Stomach (tissue), 9 donors: ENCODE measurements around the gene ANTXR1. TPM values are rescaled to one million over a fixed set of nuclear protein-coding genes. Genes with fewer than 3 reads are reported as not detected.

Experiments
- DNase-seq, 2 donors: peaks; one replicate each; pipeline versions ENCODE4 v3.0.0 to v3.0.0-alpha.2; 2013 to 2019
- H3K27ac ChIP-seq, 5 donors: fragments of 200-600 bp in 4 of 5; sonication (generic) in 4 of 5; one replicate each; pipeline ENCODE4 v1.5.1; 2013 to 2019; ENCODE audit warnings: mild to moderate bottlenecking in 1 of 5, moderate library complexity in 1 of 5
- H3K27me3 ChIP-seq, 3 donors: fragments of 200-600 bp; sonication (generic); one replicate each; pipeline ENCODE4 v1.5.1; 2017 to 2019; ENCODE audit warnings: mixed run types in 1 of 3
- H3K36me3 ChIP-seq, 4 donors: fragments of 200-600 bp; sonication (generic); 1 replicate in 3 of 4; 2 replicates in 1 of 4; pipeline ENCODE4 v1.5.1; 2016 to 2019
- H3K4me1 ChIP-seq, 4 donors: fragments of 200-600 bp; sonication (generic); one replicate each; pipeline ENCODE4 v1.5.1; 2016 to 2019
- H3K4me3 ChIP-seq, 4 donors: fragments of 200-600 bp; sonication (generic) in 3 of 4; one replicate each; pipeline ENCODE4 v1.5.1; 2016 to 2019; ENCODE audit warnings: mild to moderate bottlenecking in 1 of 4
- H3K9me3 ChIP-seq, 4 donors: fragments of 200-600 bp; sonication (generic); one replicate each; pipeline ENCODE4 v1.5.1; 2016 to 2019
- EP300 ChIP-seq: sonication (generic); formaldehyde crosslinking; IDR thresholded peaks from one replicate; pipeline ENCODE4 v1.6.1; 2017; ENCODE audit warnings: antibody characterized with exemption
- POLR2A ChIP-seq, 4 donors: fragments of 450-650 bp; IDR thresholded peaks; one replicate each; pipeline ENCODE4 v1.6.1; 2016; ENCODE audit warnings: antibody characterized with exemption in 4 of 4, control low read depth in 2 of 4, mild to moderate bottlenecking in 1 of 4, moderate library complexity in 1 of 4
- POLR2AphosphoS5 ChIP-seq, 3 donors: sonication (generic); formaldehyde crosslinking; IDR thresholded peaks; one replicate each; pipeline ENCODE4 v1.6.1; 2016; ENCODE audit warnings: antibody characterized with exemption in 3 of 3
- WGBS, 5 donors: extraction: QIAGEN DNeasy Blood & Tissue Kit in 3 of 5; methylation state at CpG; one replicate each; pipeline versions ENCODE4 v1.1.5 to v1.1.7; 2013 to 2018; 5-methylcytosine and 5-hydroxymethylcytosine counted together
- intact Hi-C: fragments of 100-400 bp; cut with DNase I; formaldehyde crosslinking; loops from one replicate; pipeline ENCODE4 v1.15.1; 2023; ENCODE audit warnings: low total_unique reads
- polyA plus RNA-seq, 3 donors: library from polyadenylated mRNA; stranded (reverse); fragments of 200-250 nt; gene quantifications; one replicate each; pipeline ENCODE4 v1.2.3, GENCODE V29; 2013
- total RNA-seq, 5 donors: library from RNA; depleted of rRNA; stranded (reverse); fragments of >200 nt; gene quantifications; one replicate each; pipeline versions ENCODE4 v1.1.0 to v1.2.3, GENCODE V29; 2014 to 2016
- TF ChIP-seq, protein P1 (sequence below), 7 experiments: fragments of 450-650 bp in 4 of 7; fragments of 200-600 bp in 3 of 7; sonication (generic) in 3 of 7; IDR thresholded peaks; one replicate each; pipeline ENCODE4 v1.5.1; 2016 to 2019; ENCODE audit warnings: antibody characterized with exemption in 7 of 7, control low read depth in 2 of 7, mild to moderate bottlenecking in 1 of 7
- donor health status: healthy with polysubstance abuse.
- donor health status: Bipolar disorder and iron deficiency.
- donor health status: healthy.

Gene ANTXR1
- total and polyA plus RNA-seq, 8 donors = 5.8 to 32.5 (median 13.7) TPM

DNA sequence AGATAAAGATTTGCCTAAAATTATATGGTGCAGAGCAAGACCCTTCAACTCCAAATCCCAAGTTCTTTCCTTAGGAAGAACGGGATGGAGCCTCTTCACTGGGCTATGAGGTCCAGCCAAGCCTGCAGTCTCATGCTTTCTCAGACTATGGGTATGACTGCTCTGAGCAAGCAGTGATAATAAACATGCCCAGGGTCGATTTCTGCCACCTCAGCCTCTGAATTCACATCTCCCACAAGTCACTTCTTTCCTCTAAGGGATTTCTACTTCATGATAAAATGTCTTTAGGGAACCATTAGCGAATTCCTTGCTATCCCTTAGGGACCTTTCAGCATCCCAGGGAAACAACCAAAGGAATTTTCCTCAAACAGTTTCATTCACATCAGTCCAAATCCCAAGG is 279.3 kb downstream of the ANTXR1 start:
- H3K4me3 ChIP-seq = no peak overlapping the region
- DNase-seq = no peak
- 64 to 85% (median 73%) methylated on average over 3 of the region's 3 CpGs for WGBS, 5 donors
- no peaks in the 10 kb centered on the region for H3K27me3 ChIP-seq
- peaks cover 0 to 11% (median 5%) of the 10 kb centered on the region in 4 donors for H3K4me1 ChIP-seq
- no peaks in the 10 kb centered on the region for H3K36me3 ChIP-seq
- H3K27ac ChIP-seq = no peak overlapping the region
- H3K9me3 ChIP-seq = no peaks in the 10 kb centered on the region
- intact Hi-C loops = no loop called here
- TF ChIP-seq, protein P1, sequence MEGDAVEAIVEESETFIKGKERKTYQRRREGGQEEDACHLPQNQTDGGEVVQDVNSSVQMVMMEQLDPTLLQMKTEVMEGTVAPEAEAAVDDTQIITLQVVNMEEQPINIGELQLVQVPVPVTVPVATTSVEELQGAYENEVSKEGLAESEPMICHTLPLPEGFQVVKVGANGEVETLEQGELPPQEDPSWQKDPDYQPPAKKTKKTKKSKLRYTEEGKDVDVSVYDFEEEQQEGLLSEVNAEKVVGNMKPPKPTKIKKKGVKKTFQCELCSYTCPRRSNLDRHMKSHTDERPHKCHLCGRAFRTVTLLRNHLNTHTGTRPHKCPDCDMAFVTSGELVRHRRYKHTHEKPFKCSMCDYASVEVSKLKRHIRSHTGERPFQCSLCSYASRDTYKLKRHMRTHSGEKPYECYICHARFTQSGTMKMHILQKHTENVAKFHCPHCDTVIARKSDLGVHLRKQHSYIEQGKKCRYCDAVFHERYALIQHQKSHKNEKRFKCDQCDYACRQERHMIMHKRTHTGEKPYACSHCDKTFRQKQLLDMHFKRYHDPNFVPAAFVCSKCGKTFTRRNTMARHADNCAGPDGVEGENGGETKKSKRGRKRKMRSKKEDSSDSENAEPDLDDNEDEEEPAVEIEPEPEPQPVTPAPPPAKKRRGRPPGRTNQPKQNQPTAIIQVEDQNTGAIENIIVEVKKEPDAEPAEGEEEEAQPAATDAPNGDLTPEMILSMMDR (IDR thresholded peaks at IDR 0.05) = no peak
- TF ChIP-seq POLR2AphosphoS5 (IDR thresholded peaks at IDR 0.05) (no peak), EP300 (no peak), POLR2A (IDR thresholded peaks at IDR 0.05) (no peak)

DNA sequence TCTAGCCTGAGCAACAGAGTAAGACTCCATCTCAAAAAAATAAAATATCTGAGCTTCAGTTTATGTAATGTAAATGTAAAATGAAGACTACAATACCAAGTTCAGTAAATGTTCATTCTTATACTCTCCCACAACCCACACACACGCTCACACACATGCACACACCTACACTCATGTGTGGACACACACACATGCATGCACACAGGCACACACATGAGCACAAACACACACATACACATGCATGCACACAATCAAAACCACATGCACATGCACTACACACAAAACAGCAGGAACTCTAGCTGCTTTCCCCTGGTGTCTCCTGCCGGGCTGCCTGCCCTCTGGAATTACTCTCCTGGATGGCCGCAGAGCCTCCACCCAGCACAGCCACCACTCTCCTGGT is 283.4 kb downstream of the ANTXR1 start:
- Histone ChIP-seq H3K9me3 (no peaks in the 10 kb centered on the region), H3K4me1 (peaks cover 0 to 3% (median 1%) of the 10 kb centered on the region in 4 donors), H3K27me3 (no peaks in the 10 kb centered on the region), H3K4me3 (no peak overlapping the region), H3K36me3 (no peaks in the 10 kb centered on the region), H3K27ac (no peak overlapping the region)
- intact Hi-C loops = no loop called here
- no peak for DNase-seq
- TF ChIP-seq EP300 (no peak), POLR2AphosphoS5 (IDR thresholded peaks at IDR 0.05) (no peak), POLR2A (IDR thresholded peaks at IDR 0.05) (no peak)
- TF ChIP-seq, protein P1 (IDR thresholded peaks at IDR 0.05) = no peak
- 88 to 94% (median 93%) methylated on average over 3 of the region's 3 CpGs for WGBS, 5 donors

GRCh38 chr2:69297216-69297615 is 284.2 kb downstream of the ANTXR1 start:
- Histone ChIP-seq H3K27ac (no peak overlapping the region), H3K9me3 (no peaks in the 10 kb centered on the region), H3K4me3 (no peak overlapping the region), H3K36me3 (no peaks in the 10 kb centered on the region), H3K4me1 (no peaks in the 10 kb centered on the region), H3K27me3 (no peaks in the 10 kb centered on the region)
- intact Hi-C loops = no loop called here
- TF ChIP-seq POLR2A (IDR thresholded peaks at IDR 0.05) = no peak
- TF ChIP-seq POLR2AphosphoS5 (IDR thresholded peaks at IDR 0.05) = no peak
- TF ChIP-seq, protein P1 (IDR thresholded peaks at IDR 0.05) = no peak
- TF ChIP-seq EP300 = no peak
- WGBS, 5 donors = 77 to 92% (median 84%) methylated on average over 8 to 12 of the region's 12 CpGs
- no peak for DNase-seq

- no peaks in the 10 kb centered on the region for H3K36me3 ChIP-seq
- TF ChIP-seq, protein P1 (IDR thresholded peaks at IDR 0.05) = no peak
- TF ChIP-seq POLR2AphosphoS5 (IDR thresholded peaks at IDR 0.05) (no peak), EP300 (no peak), POLR2A (IDR thresholded peaks at IDR 0.05) (no peak)
- no peak overlapping the region for H3K27ac ChIP-seq
- H3K4me3 ChIP-seq = no peak overlapping the region
- H3K27me3 ChIP-seq = no peaks in the 10 kb centered on the region
- no peak for DNase-seq
- 62 to 74% (median 72%) methylated on average over 7 of the region's 7 CpGs for WGBS, 5 donors
- intact Hi-C loops = no loop called here
- no peaks in the 10 kb centered on the region for H3K9me3 ChIP-seq
- no peaks in the 10 kb centered on the region for H3K4me1 ChIP-seq
Observed at GRCh38 chr2:69298261-69298660, 285.3 kb downstream of the ANTXR1 start.
